ENCODE data around the gene PIK3R1.

DNA sequence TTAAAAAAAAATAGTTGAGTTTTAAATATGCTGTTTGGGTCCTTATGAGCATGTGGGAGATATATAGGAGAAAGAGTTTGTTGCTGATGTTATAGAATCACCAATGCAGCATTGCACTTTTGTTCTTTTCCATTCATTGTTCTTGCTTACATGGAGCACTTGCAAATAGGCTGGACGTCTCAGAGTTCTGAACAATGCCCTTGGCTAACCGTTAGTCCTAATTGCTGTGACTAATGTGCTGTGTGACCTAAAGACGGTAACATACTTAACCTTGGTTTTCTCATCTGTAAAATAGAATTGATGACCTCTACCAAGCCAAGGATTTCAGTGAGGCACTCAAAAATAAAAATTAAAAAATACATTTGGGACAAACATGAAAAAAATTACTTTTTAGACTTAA lies 29.8 kb downstream of the PIK3R1 start:
- TF ChIP-seq, protein P1, sequence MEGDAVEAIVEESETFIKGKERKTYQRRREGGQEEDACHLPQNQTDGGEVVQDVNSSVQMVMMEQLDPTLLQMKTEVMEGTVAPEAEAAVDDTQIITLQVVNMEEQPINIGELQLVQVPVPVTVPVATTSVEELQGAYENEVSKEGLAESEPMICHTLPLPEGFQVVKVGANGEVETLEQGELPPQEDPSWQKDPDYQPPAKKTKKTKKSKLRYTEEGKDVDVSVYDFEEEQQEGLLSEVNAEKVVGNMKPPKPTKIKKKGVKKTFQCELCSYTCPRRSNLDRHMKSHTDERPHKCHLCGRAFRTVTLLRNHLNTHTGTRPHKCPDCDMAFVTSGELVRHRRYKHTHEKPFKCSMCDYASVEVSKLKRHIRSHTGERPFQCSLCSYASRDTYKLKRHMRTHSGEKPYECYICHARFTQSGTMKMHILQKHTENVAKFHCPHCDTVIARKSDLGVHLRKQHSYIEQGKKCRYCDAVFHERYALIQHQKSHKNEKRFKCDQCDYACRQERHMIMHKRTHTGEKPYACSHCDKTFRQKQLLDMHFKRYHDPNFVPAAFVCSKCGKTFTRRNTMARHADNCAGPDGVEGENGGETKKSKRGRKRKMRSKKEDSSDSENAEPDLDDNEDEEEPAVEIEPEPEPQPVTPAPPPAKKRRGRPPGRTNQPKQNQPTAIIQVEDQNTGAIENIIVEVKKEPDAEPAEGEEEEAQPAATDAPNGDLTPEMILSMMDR (IDR thresholded peaks at IDR 0.05), result no peak
- TF ChIP-seq POLR2A (IDR thresholded peaks at IDR 0.05), result no peak

Measured in body of pancreas (tissue), 4 donors.